Loucy (cell line): ENCODE results near the gene CCDC188.

ENCODE experiments used
- H2AFZ ChIP-seq: fragments of 200-600 bp; sonication (generic); 2 replicates; pipeline ENCODE4 v1.6.0; 2016; ENCODE audit warnings: antibody characterized with exemption, mild to moderate bottlenecking, low read length, moderate library complexity
- H3F3A ChIP-seq: fragments of 200-600 bp; 2 replicates; pipeline ENCODE4 v1.6.0; 2016; ENCODE audit warnings: antibody characterized with exemption, low read depth, mild to moderate bottlenecking
- H3K27me3 ChIP-seq: fragments of 200-600 bp; sonication (generic); 2 replicates; pipeline ENCODE4 v1.6.1; 2014; ENCODE audit warnings: low read length, mild to moderate bottlenecking; ENCODE audit not compliant: insufficient read depth, poor library complexity, severe bottlenecking
- H3K36me3 ChIP-seq: fragments of 200-600 bp; sonication (generic); 2 replicates; pipeline ENCODE4 v1.6.1; 2016; ENCODE audit warnings: low read length; ENCODE audit not compliant: insufficient read depth
- H3K4me1 ChIP-seq: fragments of 200-600 bp; sonication (generic); 2 replicates; pipeline ENCODE4 v1.5.1; 2014; ENCODE audit warnings: low read length, mild to moderate bottlenecking; ENCODE audit not compliant: insufficient read depth, poor library complexity, severe bottlenecking
- H3K4me2 ChIP-seq: fragments of 200-600 bp; sonication (generic); 2 replicates; pipeline ENCODE4 v1.6.0; 2014; ENCODE audit warnings: antibody characterized with exemption, low read length, low read depth, mild to moderate bottlenecking; ENCODE audit not compliant: poor library complexity, severe bottlenecking
- H3K4me3 ChIP-seq: fragments of 200-600 bp; sonication (generic); 2 replicates; pipeline ENCODE4 v1.5.1; 2014; ENCODE audit warnings: low read length, mild to moderate bottlenecking, mixed read lengths; ENCODE audit not compliant: poor library complexity, severe bottlenecking
- H3K79me2 ChIP-seq: fragments of 200-600 bp; sonication (generic); 2 replicates; pipeline ENCODE4 v1.6.1; 2014; ENCODE audit warnings: low read length; ENCODE audit not compliant: insufficient read depth
- H3K9ac ChIP-seq: fragments of 200-600 bp; sonication (generic); 2 replicates; pipeline ENCODE4 v1.6.0; 2014; ENCODE audit warnings: mild to moderate bottlenecking, low read depth, low read length, moderate library complexity; ENCODE audit not compliant: poor library complexity, severe bottlenecking
- H3K9me2 ChIP-seq: fragments of 200-600 bp; sonication (generic); replicated peaks from 2 replicates; pipeline ENCODE4 v1.6.1; 2016; ENCODE audit warnings: low read depth, low read length, mixed read lengths
- H3K9me3 ChIP-seq: fragments of 200-600 bp; sonication (generic); 2 replicates; pipeline ENCODE4 v1.6.1; 2014; ENCODE audit warnings: mild to moderate bottlenecking, antibody characterized with exemption, low read length, low read depth; ENCODE audit not compliant: insufficient read depth
- H4K20me1 ChIP-seq: fragments of 200-600 bp; sonication (generic); 2 replicates; pipeline ENCODE4 v1.6.0; 2014; ENCODE audit warnings: antibody characterized with exemption, low read length, mild to moderate bottlenecking; ENCODE audit not compliant: insufficient read depth, poor library complexity, severe bottlenecking
- EZH2phosphoT487 ChIP-seq: fragments of 200-600 bp; IDR thresholded peaks from 2 replicates; pipeline ENCODE4 v1.6.1; 2018; ENCODE audit warnings: antibody characterized with exemption, mild to moderate bottlenecking, moderate library complexity, borderline replicate concordance
- TF ChIP-seq, protein P1 (sequence below): fragments of 200-600 bp; sonication (generic); conservative IDR thresholded peaks from 2 replicates; pipeline ENCODE4 v1.5.1; 2014; ENCODE audit warnings: mild to moderate bottlenecking, antibody characterized with exemption, low read length

The CCDC188 gene

DNA sequence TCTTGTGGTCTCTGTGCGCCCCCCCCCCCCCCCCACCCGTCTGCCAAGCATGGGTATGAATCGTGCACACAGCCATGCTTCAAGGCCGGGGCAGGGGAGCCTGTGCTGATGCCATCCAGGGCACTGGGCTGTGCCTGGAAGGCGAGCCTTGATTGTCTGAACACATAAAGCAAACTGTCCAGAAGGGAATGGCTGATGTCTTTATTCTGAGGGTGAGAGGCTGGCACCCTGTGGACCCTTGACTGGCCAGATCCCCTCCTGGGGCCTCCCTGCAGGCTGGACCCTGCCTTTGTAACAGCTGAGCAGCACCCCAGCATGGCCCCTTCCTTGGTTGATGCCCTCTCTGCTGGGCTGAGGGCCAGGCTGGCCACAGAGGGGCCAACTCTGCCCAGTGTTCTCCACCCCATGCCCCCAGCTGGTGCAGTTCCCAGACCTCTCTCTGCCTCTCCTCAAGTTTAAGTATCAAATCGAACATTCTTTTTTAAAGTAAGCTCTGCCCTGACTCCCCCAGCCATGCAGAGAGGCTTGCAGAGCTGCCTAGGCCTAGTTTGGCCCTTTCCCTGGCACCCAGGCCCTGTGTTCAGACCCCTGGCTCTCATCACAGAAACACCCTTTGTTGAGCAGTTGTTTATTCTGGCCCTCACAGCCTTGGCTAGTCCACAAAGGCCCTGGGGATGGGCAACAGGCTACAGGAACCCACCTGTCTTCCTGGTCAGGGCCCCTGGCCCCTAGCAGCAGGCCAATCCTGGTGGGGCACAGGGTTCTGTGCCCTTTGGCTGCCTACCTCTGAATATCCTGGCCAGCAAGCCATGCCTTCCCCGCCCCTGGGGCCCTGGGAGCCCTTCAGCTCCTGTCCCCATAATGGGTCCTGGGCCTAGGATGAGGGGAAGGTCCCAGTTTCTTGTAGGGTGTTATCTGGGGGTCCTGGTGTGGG lies 38.9 kb downstream of the CCDC188 start:
- TF ChIP-seq, protein P1, sequence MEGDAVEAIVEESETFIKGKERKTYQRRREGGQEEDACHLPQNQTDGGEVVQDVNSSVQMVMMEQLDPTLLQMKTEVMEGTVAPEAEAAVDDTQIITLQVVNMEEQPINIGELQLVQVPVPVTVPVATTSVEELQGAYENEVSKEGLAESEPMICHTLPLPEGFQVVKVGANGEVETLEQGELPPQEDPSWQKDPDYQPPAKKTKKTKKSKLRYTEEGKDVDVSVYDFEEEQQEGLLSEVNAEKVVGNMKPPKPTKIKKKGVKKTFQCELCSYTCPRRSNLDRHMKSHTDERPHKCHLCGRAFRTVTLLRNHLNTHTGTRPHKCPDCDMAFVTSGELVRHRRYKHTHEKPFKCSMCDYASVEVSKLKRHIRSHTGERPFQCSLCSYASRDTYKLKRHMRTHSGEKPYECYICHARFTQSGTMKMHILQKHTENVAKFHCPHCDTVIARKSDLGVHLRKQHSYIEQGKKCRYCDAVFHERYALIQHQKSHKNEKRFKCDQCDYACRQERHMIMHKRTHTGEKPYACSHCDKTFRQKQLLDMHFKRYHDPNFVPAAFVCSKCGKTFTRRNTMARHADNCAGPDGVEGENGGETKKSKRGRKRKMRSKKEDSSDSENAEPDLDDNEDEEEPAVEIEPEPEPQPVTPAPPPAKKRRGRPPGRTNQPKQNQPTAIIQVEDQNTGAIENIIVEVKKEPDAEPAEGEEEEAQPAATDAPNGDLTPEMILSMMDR, result no peak
- TF ChIP-seq EZH2phosphoT487, result no peak
- no peaks in the 10 kb centered on the region for H3K9me3 ChIP-seq
- peaks cover 35% of the 10 kb centered on the region for H3K79me2 ChIP-seq
- H3K4me3 ChIP-seq, result no peak overlapping the region
- H3K9me2 ChIP-seq, result no peaks in the 10 kb centered on the region
- H3K4me2 ChIP-seq, result no peak overlapping the region
- H2AFZ ChIP-seq, result no peak overlapping the region
- H3K27me3 ChIP-seq, result no peaks in the 10 kb centered on the region
- H3K4me1 ChIP-seq, result peaks cover 13% of the 10 kb centered on the region
- no peaks in the 10 kb centered on the region for H3F3A ChIP-seq
- H3K36me3 ChIP-seq, result peaks cover 70% of the 10 kb centered on the region; the same call in 1 of the 2 replicates
- no peak overlapping the region for H3K9ac ChIP-seq
- peaks cover 10% of the 10 kb centered on the region for H4K20me1 ChIP-seq

DNA sequence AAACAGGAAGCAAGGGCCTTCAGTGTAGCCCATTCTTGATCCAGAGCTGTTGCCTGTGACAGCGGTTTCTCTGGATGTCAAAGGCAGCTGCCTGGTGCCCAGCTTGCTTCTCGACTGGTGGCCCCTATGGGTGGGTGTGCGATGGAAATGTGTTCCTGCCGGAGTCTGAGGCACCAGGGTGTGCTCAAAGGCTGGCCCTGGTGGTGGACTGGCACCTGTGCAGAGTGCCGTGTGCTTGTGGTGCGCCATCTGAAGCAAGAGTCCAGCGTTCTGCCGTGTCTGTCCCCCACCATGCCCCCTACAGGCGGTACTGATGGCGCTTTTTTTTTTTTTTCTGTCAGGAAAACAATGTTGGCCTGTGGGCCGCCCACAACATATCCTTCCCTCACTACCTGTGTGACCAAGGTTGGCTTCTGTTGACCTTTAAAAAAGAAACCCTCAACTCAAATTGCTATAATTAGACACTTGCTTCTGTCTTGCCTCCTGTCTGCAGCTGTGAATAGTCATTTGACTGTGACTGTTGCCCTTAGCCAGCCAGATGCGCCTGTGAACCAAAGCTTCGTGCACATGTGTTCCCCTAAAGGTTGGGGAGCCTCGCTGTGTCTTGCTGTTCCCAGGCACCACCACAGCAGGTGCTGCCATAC lies 39.7 kb downstream of the CCDC188 start:
- H3K9me2 ChIP-seq, result no peaks in the 10 kb centered on the region
- no peaks in the 10 kb centered on the region for H3K27me3 ChIP-seq
- H4K20me1 ChIP-seq, result peaks cover 10% of the 10 kb centered on the region
- H3K4me3 ChIP-seq, result no peak overlapping the region
- H2AFZ ChIP-seq, result no peak overlapping the region
- H3K36me3 ChIP-seq, result peaks cover 77% of the 10 kb centered on the region; the same call in 1 of the 2 replicates
- H3K4me2 ChIP-seq, result no peak overlapping the region
- no peaks in the 10 kb centered on the region for H3K9me3 ChIP-seq
- TF ChIP-seq EZH2phosphoT487, result no peak
- TF ChIP-seq, protein P1, result peak; percentile 54
- no peak overlapping the region for H3K9ac ChIP-seq
- H3K79me2 ChIP-seq, result peaks cover 31% of the 10 kb centered on the region
- H3F3A ChIP-seq, result no peaks in the 10 kb centered on the region
- H3K4me1 ChIP-seq, result peaks cover 11% of the 10 kb centered on the region

DNA sequence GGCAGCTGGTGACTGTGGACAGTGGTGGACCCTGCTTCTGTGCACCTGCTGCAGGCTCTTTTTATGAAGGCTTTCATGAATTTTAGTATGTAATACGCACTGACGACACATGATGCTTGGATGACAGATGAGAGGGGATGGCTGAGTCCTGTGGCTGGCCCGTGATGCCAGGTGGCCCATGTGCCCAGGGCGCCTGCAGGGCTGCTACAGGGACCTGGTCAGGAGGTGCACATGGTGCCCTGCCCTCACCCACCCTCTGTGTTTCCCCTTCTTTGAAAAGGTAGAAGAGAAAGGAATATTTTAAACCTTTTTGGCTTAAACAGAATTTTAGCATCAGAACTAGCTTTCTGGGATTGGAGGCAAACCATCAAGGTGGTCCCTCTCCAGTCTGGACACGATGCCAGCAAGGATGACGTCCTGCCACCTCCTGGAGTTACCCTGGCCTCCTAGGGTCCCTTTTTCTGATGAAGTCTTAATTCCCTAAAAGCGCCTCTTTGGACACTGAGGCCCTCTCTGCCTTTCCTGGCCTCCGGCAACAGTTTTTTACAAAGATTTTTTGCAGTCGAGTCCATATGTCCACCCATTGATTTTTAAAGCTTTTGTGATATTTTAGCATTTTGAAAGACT lies 40.4 kb downstream of the CCDC188 start:
- Histone ChIP-seq H3K4me3 (no peak overlapping the region), H3K36me3 (peaks cover 84% of the 10 kb centered on the region; the same call in 1 of the 2 replicates), H3K9me3 (no peaks in the 10 kb centered on the region), H3K4me2 (no peak overlapping the region), H3K4me1 (peaks cover 4% of the 10 kb centered on the region), H4K20me1 (peaks cover 14% of the 10 kb centered on the region), H3K27me3 (no peaks in the 10 kb centered on the region), H3F3A (no peaks in the 10 kb centered on the region), H3K9me2 (no peaks in the 10 kb centered on the region), H2AFZ (no peak overlapping the region), H3K9ac (no peak overlapping the region), H3K79me2 (peaks cover 28% of the 10 kb centered on the region)
- TF ChIP-seq, protein P1, result no peak
- no peak for TF ChIP-seq EZH2phosphoT487
